Neural progenitor cell (in vitro differentiated cells): Measurements from ENCODE around the gene ZFAND4. TPM values are rescaled to one million over a fixed set of nuclear protein-coding genes. Genes with fewer than 3 reads are reported as not detected.

ENCODE experiments used
- DNase-seq: peaks from one replicate; pipeline ENCODE4 v3.0.0-alpha.2; 2016; ENCODE audit warnings: low spot score
- H2AFZ ChIP-seq: fragments of 200-600 bp; sonication (generic); replicated peaks from 2 replicates; pipeline ENCODE4 v1.6.1; 2016; ENCODE audit warnings: antibody characterized with exemption
- H3F3A ChIP-seq: fragments of 200-600 bp; sonication (generic); 2 replicates; pipeline ENCODE4 v1.6.1; 2016; ENCODE audit warnings: antibody characterized with exemption, low read depth
- H3K27ac ChIP-seq: fragments of 200-600 bp; sonication (generic); 2 replicates; pipeline ENCODE4 v1.5.1; 2016; ENCODE audit warnings: mild to moderate bottlenecking
- H3K27me3 ChIP-seq: fragments of 200-600 bp; sonication (generic); 2 replicates; pipeline ENCODE4 v1.6.1; 2016; ENCODE audit warnings: mild to moderate bottlenecking, moderate library complexity
- H3K36me3 ChIP-seq: fragments of 200-600 bp; sonication (generic); 2 replicates; pipeline ENCODE4 v1.5.1; 2016
- H3K4me1 ChIP-seq: fragments of 200-600 bp; sonication (generic); 2 replicates; pipeline ENCODE4 v1.6.1; 2016; ENCODE audit warnings: mixed run types
- H3K4me2 ChIP-seq: fragments of 200-600 bp; sonication (generic); 2 replicates; pipeline ENCODE4 v1.6.1; 2016
- H3K4me3 ChIP-seq: fragments of 200-600 bp; sonication (generic); 2 replicates; pipeline ENCODE4 v1.5.1; 2016
- H3K79me2 ChIP-seq: fragments of 200-600 bp; sonication (generic); 2 replicates; pipeline ENCODE4 v1.6.1; 2016; ENCODE audit warnings: low read depth
- H3K9ac ChIP-seq: fragments of 200-600 bp; sonication (generic); 2 replicates; pipeline ENCODE4 v1.6.1; 2016
- H3K9me3 ChIP-seq: fragments of 200-600 bp; sonication (generic); 2 replicates; pipeline ENCODE4 v1.5.1; 2016; ENCODE audit warnings: low read depth
- H4K20me1 ChIP-seq: fragments of 200-600 bp; sonication (generic); 2 replicates; pipeline ENCODE4 v1.6.1; 2016; ENCODE audit warnings: low read depth
- H3K27ac Mint-ChIP-seq: 3 replicates; pipeline ENCODE4 v1.8.0; 2021; ENCODE audit warnings: mixed read lengths
- H3K27me3 Mint-ChIP-seq: 2 replicates; pipeline ENCODE4 v1.8.0; 2022; ENCODE audit warnings: low read depth, mild to moderate bottlenecking, inconsistent platforms, moderate library complexity, mixed read lengths; ENCODE audit not compliant: insufficient read depth
- H3K36me3 Mint-ChIP-seq: 3 replicates; pipeline ENCODE4 v1.8.0; 2021; ENCODE audit warnings: mixed read lengths
- H3K4me1 Mint-ChIP-seq: 3 replicates; pipeline ENCODE4 v1.8.0; 2021; ENCODE audit warnings: mixed read lengths
- H3K4me3 Mint-ChIP-seq: 3 replicates; pipeline ENCODE4 v1.8.0; 2021; ENCODE audit warnings: mild to moderate bottlenecking, moderate library complexity, mixed read lengths
- H3K9me3 Mint-ChIP-seq: 3 replicates; pipeline ENCODE4 v1.8.0; 2020; ENCODE audit warnings: mixed read lengths
- CTCF ChIP-seq: fragments of 200-600 bp; sonication (generic); IDR thresholded peaks from 2 replicates; pipeline ENCODE4 v1.5.1; 2017; ENCODE audit warnings: antibody characterized with exemption, mild to moderate bottlenecking
- EZH2 ChIP-seq: fragments of 200-600 bp; sonication (generic); IDR thresholded peaks from 2 replicates; pipeline ENCODE4 v1.6.1; 2017; ENCODE audit warnings: antibody characterized with exemption, mild to moderate bottlenecking, moderate library complexity
- EZH2phosphoT487 ChIP-seq: fragments of 200-600 bp; sonication (generic); IDR thresholded peaks from 2 replicates; pipeline ENCODE4 v1.6.1; 2017; ENCODE audit warnings: antibody characterized with exemption
- total RNA-seq: library from RNA; depleted of rRNA; stranded (reverse); fragments of >200 nt; gene quantifications from 2 replicates; pipeline ENCODE4 v1.2.3, GENCODE V29; 2015; ENCODE audit warnings: low replicate concordance

ZFAND4 gene
- total RNA-seq, 1 donor from 2014 or later = 22.8 TPM

DNA sequence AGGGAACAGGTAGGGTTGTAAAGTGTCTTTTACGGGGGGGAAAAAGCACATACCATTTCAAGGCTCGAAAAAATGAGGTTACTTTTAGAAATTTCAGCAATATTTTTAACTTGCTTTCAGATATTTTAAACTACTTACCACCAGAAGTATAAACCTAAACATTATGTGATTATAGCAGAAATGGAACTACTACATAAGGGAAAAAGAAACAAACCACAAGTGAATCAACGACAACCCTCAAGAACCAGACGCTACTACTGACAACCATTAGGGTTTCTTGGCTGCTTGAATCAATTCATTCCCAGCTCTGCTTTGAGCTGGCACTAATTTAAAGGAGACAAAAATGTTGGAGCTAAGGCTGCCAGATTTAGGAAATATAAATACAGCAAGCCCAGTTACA, 80.1 kb downstream of the ZFAND4 start:
- H3K27ac Mint-ChIP-seq = no peak overlapping the region
- TF ChIP-seq CTCF = no peak
- no peak for TF ChIP-seq EZH2
- TF ChIP-seq EZH2phosphoT487 = no peak

GRCh38 chr10:45591280-45591679, 81.3 kb downstream of the ZFAND4 start:
- Histone ChIP-seq H3K27ac (no peak overlapping the region), H3K9ac (no peak overlapping the region), H3K4me1 (peaks cover 11% of the 10 kb centered on the region), H3K27me3 (peaks cover 8% of the 10 kb centered on the region), H3K79me2 (peaks cover 22% of the 10 kb centered on the region), H4K20me1 (no peaks in the 10 kb centered on the region), H3K4me3 (no peak overlapping the region), H3K36me3 (peaks cover 2% of the 10 kb centered on the region), H3F3A (no peaks in the 10 kb centered on the region), H3K4me2 (no peak overlapping the region), H2AFZ (no peak overlapping the region), H3K9me3 (no peaks in the 10 kb centered on the region)
- no peak for DNase-seq
- Mint-ChIP-seq H3K27ac (no peak overlapping the region), H3K4me1 (peaks cover 16% of the 10 kb centered on the region), H3K36me3 (peaks cover 3% of the 10 kb centered on the region), H3K9me3 (peaks cover 9% of the 10 kb centered on the region), H3K4me3 (no peak overlapping the region), H3K27me3 (peaks cover 9% of the 10 kb centered on the region)
- TF ChIP-seq CTCF = no peak
- TF ChIP-seq EZH2 = no peak
- no peak for TF ChIP-seq EZH2phosphoT487

More for the DNA sequence above, 80.1 kb downstream of the ZFAND4 start:
- peaks cover 12% of the 10 kb centered on the region for H3K27me3 Mint-ChIP-seq
- peaks cover 11% of the 10 kb centered on the region for H3K4me1 ChIP-seq
- no peak overlapping the region for H3K27ac ChIP-seq
- peaks cover 4% of the 10 kb centered on the region for H3K9me3 Mint-ChIP-seq
- H3F3A ChIP-seq = no peaks in the 10 kb centered on the region
- H2AFZ ChIP-seq = no peak overlapping the region
- H3K27me3 ChIP-seq = peaks cover 10% of the 10 kb centered on the region
- H3K36me3 ChIP-seq = no peaks in the 10 kb centered on the region
- H4K20me1 ChIP-seq = no peaks in the 10 kb centered on the region
- peaks cover 16% of the 10 kb centered on the region for H3K4me1 Mint-ChIP-seq
- no peaks in the 10 kb centered on the region for H3K9me3 ChIP-seq
- H3K79me2 ChIP-seq = peaks cover 21% of the 10 kb centered on the region
- H3K4me3 Mint-ChIP-seq = peak overlapping the region; percentile 35
- H3K4me3 ChIP-seq = no peak overlapping the region
- no peak overlapping the region for H3K9ac ChIP-seq
- H3K4me2 ChIP-seq = peak overlapping the region; percentile 74
- no peak for DNase-seq
- peaks cover 3% of the 10 kb centered on the region for H3K36me3 Mint-ChIP-seq

GRCh38 chr10:45589868-45590267, 82.7 kb downstream of the ZFAND4 start:
- TF ChIP-seq CTCF = no peak
- TF ChIP-seq EZH2phosphoT487 = no peak
- no peak for TF ChIP-seq EZH2

More at GRCh38 chr10:45589868-45590267, 82.7 kb downstream of the ZFAND4 start:
- peaks cover 8% of the 10 kb centered on the region for H3K4me1 ChIP-seq
- H3F3A ChIP-seq = no peaks in the 10 kb centered on the region
- no peak overlapping the region for H3K4me2 ChIP-seq
- Mint-ChIP-seq H3K4me3 (no peak overlapping the region), H3K27ac (no peak overlapping the region), H3K9me3 (peaks cover 13% of the 10 kb centered on the region), H3K36me3 (peaks cover 3% of the 10 kb centered on the region), H3K27me3 (peaks cover 4% of the 10 kb centered on the region), H3K4me1 (peaks cover 13% of the 10 kb centered on the region)
- H3K79me2 ChIP-seq = peaks cover 25% of the 10 kb centered on the region
- peaks cover 5% of the 10 kb centered on the region for H3K36me3 ChIP-seq
- no peak overlapping the region for H3K9ac ChIP-seq
- DNase-seq = no peak
- H4K20me1 ChIP-seq = no peaks in the 10 kb centered on the region
- H3K4me3 ChIP-seq = no peak overlapping the region
- no peaks in the 10 kb centered on the region for H3K9me3 ChIP-seq
- H2AFZ ChIP-seq = no peak overlapping the region
- no peaks in the 10 kb centered on the region for H3K27me3 ChIP-seq
- no peak overlapping the region for H3K27ac ChIP-seq
